B cell (primary cell): Measurements from ENCODE around the gene ART4. TPM values are rescaled to one million over a fixed set of nuclear protein-coding genes. Genes with fewer than 3 reads are reported as not detected.

ENCODE experiments used
- ATAC-seq: fragments of 200-7000 bp; cut with Tn5 transposase; one replicate; pipeline ENCODE4 v1.10.0; 2021; ENCODE audit warnings: low read depth, mild to moderate bottlenecking, moderate number of reproducible peaks, moderate library complexity
- CTCF ChIA-PET: fragments of 350-600 bp; sonication (Branson Sonifier 250); formaldehyde crosslinking; loops from one replicate; lab custom pipeline; 2021; ENCODE audit warnings: antibody characterized with exemption, inconsistent platforms; lab: Charles Lee
- POLR2A ChIA-PET: fragments of 350-600 bp; sonication (Branson Sonifier 250); formaldehyde crosslinking; loops from one replicate; lab custom pipeline; 2021; ENCODE audit warnings: antibody characterized with exemption; lab: Charles Lee
- DNase-seq: peaks from one replicate; pipeline ENCODE4 v3.0.0; 2013
- H2AFZ ChIP-seq: 2 replicates; pipeline ENCODE4 v1.6.1; 2012; ENCODE audit warnings: mild to moderate bottlenecking, low read depth, low read length; ENCODE audit not compliant: insufficient read depth, poor library complexity, severe bottlenecking
- H3K27ac ChIP-seq, 2 donors: 1 replicate in 1 of 2; 2 replicates in 1 of 2; pipeline ENCODE4 v1.5.1; 2012 to 2013; ENCODE audit warnings: low read length in 2 of 2, mild to moderate bottlenecking in 2 of 2, moderate library complexity in 1 of 2
- H3K27me3 ChIP-seq, 4 experiments: fragments of 200-600 bp in 1 of 4; sonication (generic) in 1 of 4; replicated peaks in 1 of 4; 1 replicate in 2 of 4; 2 replicates in 2 of 4; pipeline versions ENCODE4 v1.6.1 to v1.7.0; 2013 to 2016; ENCODE audit warnings: low read length in 3 of 4, mild to moderate bottlenecking in 2 of 4, mixed read lengths in 1 of 4, moderate library complexity in 1 of 4; ENCODE audit not compliant: insufficient read depth in 4 of 4, control insufficient read depth in 3 of 4; ENCODE audit errors: control extremely low read depth in 1 of 4
- H3K36me3 ChIP-seq, 2 experiments: replicated peaks in 1 of 2; 1 replicate in 1 of 2; 2 replicates in 1 of 2; pipeline versions ENCODE4 v1.6.1 to v1.7.1; 2013; ENCODE audit warnings: low read length in 1 of 2; ENCODE audit not compliant: insufficient read depth in 2 of 2, control insufficient read depth in 1 of 2; ENCODE audit errors: control extremely low read depth in 1 of 2, extremely low read depth in 1 of 2
- H3K4me1 ChIP-seq, 2 donors: fragments of 200-600 bp in 1 of 2; sonication (generic) in 1 of 2; 1 replicate in 1 of 2; 2 replicates in 1 of 2; pipeline versions ENCODE4 v1.5.1 to v1.6.1; 2013 to 2017; ENCODE audit warnings: low read length in 2 of 2; ENCODE audit not compliant: control insufficient read depth in 2 of 2, insufficient read depth in 2 of 2
- H3K4me2 ChIP-seq: replicated peaks from 2 replicates; pipeline ENCODE3; 2012; ENCODE audit warnings: mild to moderate bottlenecking, low read depth, low read length; ENCODE audit not compliant: poor library complexity, severe bottlenecking
- H3K4me3 ChIP-seq, 5 experiments: fragments of 200-600 bp in 1 of 5; sonication (generic) in 1 of 5; 1 replicate in 3 of 5; 2 replicates in 2 of 5; pipeline versions ENCODE4 v1.5.1 to v1.7.0; 2011 to 2016; ENCODE audit warnings: low read length in 4 of 5, mild to moderate bottlenecking in 4 of 5, low read depth in 2 of 5, control low read depth in 1 of 5, moderate library complexity in 1 of 5; ENCODE audit not compliant: insufficient read depth in 1 of 5; ENCODE audit errors: control extremely low read depth in 1 of 5, extremely low read depth in 1 of 5
- H3K79me2 ChIP-seq: fragments of 200-600 bp; sonication (generic); one replicate; pipeline ENCODE4 v1.6.0; 2016; ENCODE audit warnings: low read length; ENCODE audit not compliant: control insufficient read depth, insufficient read depth
- H3K9ac ChIP-seq: fragments of 200-600 bp; sonication (generic); 2 replicates; pipeline ENCODE4 v1.6.1; 2017; ENCODE audit warnings: mild to moderate bottlenecking, low read length, moderate library complexity
- H3K9me3 ChIP-seq, 3 donors: one replicate each; pipeline versions ENCODE4 v1.6.1 to v1.7.1; 2013; ENCODE audit warnings: low read length in 2 of 3; ENCODE audit not compliant: control insufficient read depth in 2 of 3, insufficient read depth in 1 of 3; ENCODE audit errors: control extremely low read depth in 1 of 3
- H4K20me1 ChIP-seq: 2 replicates; pipeline ENCODE4 v1.6.0; 2012; ENCODE audit warnings: mild to moderate bottlenecking, low read length; ENCODE audit not compliant: insufficient read depth, control insufficient read depth, poor library complexity, severe bottlenecking
- H3K27ac Mint-ChIP-seq: one replicate; pipeline ENCODE4 v1.8.0; 2021; ENCODE audit warnings: mixed read lengths
- H3K27me3 Mint-ChIP-seq: one replicate; pipeline ENCODE4 v1.8.0; 2021; ENCODE audit warnings: mixed read lengths
- H3K4me1 Mint-ChIP-seq: one replicate; pipeline ENCODE4 v1.8.0; 2021; ENCODE audit warnings: mixed read lengths
- H3K4me3 Mint-ChIP-seq: one replicate; pipeline ENCODE4 v1.8.0; 2021; ENCODE audit warnings: mixed read lengths
- H3K9me3 Mint-ChIP-seq: one replicate; pipeline ENCODE4 v1.8.0; 2022; ENCODE audit warnings: mixed read lengths; ENCODE audit not compliant: insufficient read depth
- EZH2 ChIP-seq: IDR thresholded peaks from 2 replicates; pipeline ENCODE4 v1.6.1; 2012; ENCODE audit warnings: borderline replicate concordance, low read depth, mild to moderate bottlenecking, moderate library complexity, low read length; ENCODE audit not compliant: insufficient read depth, poor library complexity, severe bottlenecking
- WGBS: methylation state at CpG from one replicate; pipeline ENCODE4 v1.1.5; 2013; ENCODE audit warnings: missing lambda C conversion rate; ENCODE audit not compliant: insufficient coverage; 5-methylcytosine and 5-hydroxymethylcytosine counted together
- intact Hi-C: fragments of 100-400 bp; cut with micrococcal nuclease; formaldehyde crosslinking; loops from one replicate; pipeline ENCODE4 v1.10.0; 2022
- polyA plus RNA-seq: library from polyadenylated mRNA; depleted of rRNA; stranded (reverse); fragments of >200 nt; gene quantifications from 2 replicates; pipeline ENCODE4 v1.2.3, GENCODE V29; 2012
- total RNA-seq, 2 donors: library from RNA; stranded (reverse); fragments of 120-200 nt in 1 of 2; gene quantifications; 1 replicate in 1 of 2; 2 replicates in 1 of 2; pipeline versions ENCODE4 v1.2.3 to v1.2.4, GENCODE V29; 2013 to 2022
- TF ChIP-seq, protein P1 (sequence below): fragments of 200-600 bp; IDR thresholded peaks from one replicate; pipeline ENCODE4 v1.8.0; 2022; ENCODE audit warnings: antibody characterized with exemption, mild to moderate bottlenecking

ART4 gene
- total and polyA plus RNA-seq, 2 donors (not counting 1 experiment from before 2014, with no cell fraction given): not detected

DNA sequence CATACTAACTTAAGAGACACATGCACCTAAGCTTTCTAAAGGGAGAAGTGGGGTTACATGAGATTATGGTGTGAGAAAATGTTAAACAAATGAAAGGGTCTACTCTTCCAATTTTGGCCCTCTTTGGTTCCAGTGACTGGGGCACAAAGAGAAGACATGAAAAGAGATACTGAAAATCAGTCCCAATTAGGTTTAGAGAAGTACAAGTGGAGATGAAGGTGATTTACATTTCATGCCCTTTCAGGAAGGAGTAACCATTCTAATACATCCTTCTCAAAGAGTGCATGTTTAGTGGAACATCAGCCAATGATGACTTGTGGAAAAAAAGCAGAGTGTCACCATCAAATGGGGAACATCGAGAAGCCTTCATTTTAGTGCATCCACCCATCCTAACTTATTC is 27.9 kb upstream of the ART4 start:
- H3K27ac Mint-ChIP-seq: no peak overlapping the region
- no peaks in the 10 kb centered on the region for H4K20me1 ChIP-seq

DNA sequence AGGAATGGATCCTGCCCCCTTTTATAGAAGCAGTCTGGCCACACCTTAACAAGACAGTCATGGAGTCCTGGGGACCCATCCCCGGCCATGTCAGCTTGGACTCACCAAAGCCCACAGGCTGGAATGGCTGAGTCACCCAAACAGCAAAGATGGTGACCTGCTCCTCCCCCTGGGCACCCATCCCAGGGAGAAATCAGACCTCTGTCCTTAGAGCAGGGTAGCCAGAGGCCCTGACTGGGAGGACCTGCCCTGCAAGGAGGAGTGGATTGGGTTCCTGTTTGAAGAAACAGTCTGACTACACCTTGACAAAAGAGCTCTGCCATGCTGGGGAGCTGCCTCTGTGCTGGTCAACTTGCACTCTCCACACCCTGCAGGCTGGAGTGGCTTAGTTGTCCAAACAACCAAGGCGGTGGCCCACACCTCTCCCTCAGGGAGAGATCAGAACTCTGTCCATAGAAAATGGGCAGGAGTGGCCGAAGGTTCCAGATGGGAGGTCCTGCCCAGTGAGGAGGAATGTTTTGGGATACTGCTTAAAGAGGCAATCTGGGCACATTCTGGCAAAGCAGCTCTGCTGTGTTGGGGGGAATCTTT is 25.7 kb upstream of the ART4 start:
- Histone ChIP-seq H3K27me3 (peaks cover 0 to 14% (median 2%) of the 10 kb centered on the region in 4 experiments), H3K4me2 (no peak overlapping the region), H4K20me1 (no peaks in the 10 kb centered on the region), H2AFZ (no peak overlapping the region), H3K79me2 (no peaks in the 10 kb centered on the region), H3K9me3 (peaks cover 0 to 17% (median 2%) of the 10 kb centered on the region in 3 donors), H3K9ac (no peak overlapping the region), H3K36me3 (no peaks in the 10 kb centered on the region), H3K4me3 (no peak overlapping the region), H3K27ac (no peak overlapping the region), H3K4me1 (peaks cover 0 to 4% of the 10 kb centered on the region in 2 donors)
- no peak overlapping the region for H3K4me3 Mint-ChIP-seq
- no peaks in the 10 kb centered on the region for H3K9me3 Mint-ChIP-seq
- POLR2A ChIA-PET: no interaction called here
- intact Hi-C loops: no loop called here
- H3K27ac Mint-ChIP-seq: no peak overlapping the region
- TF ChIP-seq EZH2: no peak
- TF ChIP-seq, protein P1, sequence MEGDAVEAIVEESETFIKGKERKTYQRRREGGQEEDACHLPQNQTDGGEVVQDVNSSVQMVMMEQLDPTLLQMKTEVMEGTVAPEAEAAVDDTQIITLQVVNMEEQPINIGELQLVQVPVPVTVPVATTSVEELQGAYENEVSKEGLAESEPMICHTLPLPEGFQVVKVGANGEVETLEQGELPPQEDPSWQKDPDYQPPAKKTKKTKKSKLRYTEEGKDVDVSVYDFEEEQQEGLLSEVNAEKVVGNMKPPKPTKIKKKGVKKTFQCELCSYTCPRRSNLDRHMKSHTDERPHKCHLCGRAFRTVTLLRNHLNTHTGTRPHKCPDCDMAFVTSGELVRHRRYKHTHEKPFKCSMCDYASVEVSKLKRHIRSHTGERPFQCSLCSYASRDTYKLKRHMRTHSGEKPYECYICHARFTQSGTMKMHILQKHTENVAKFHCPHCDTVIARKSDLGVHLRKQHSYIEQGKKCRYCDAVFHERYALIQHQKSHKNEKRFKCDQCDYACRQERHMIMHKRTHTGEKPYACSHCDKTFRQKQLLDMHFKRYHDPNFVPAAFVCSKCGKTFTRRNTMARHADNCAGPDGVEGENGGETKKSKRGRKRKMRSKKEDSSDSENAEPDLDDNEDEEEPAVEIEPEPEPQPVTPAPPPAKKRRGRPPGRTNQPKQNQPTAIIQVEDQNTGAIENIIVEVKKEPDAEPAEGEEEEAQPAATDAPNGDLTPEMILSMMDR: no peak
- H3K4me1 Mint-ChIP-seq: peaks cover 2% of the 10 kb centered on the region
- H3K27me3 Mint-ChIP-seq: peaks cover 16% of the 10 kb centered on the region
- whole genome bisulfite sequencing: 100% methylated on average over 2 of the region's 3 CpGs
- DNase-seq (no peak), ATAC-seq (no peak)
- CTCF ChIA-PET: no interaction called here

More for the DNA sequence above, 27.9 kb upstream of the ART4 start:
- no peak overlapping the region for H3K4me3 Mint-ChIP-seq
- Histone ChIP-seq H3K4me1 (peaks cover 0 to 4% of the 10 kb centered on the region in 2 donors), H3K36me3 (no peaks in the 10 kb centered on the region), H3K9me3 (peaks cover 0 to 17% (median 2%) of the 10 kb centered on the region in 3 donors), H3K27ac (no peak overlapping the region), H3K79me2 (no peaks in the 10 kb centered on the region), H3K4me3 (no peak overlapping the region), H3K27me3 (peaks cover 0 to 14% (median 2%) of the 10 kb centered on the region in 4 experiments), H3K4me2 (no peak overlapping the region), H3K9ac (no peak overlapping the region), H2AFZ (no peak overlapping the region)
- H3K4me1 Mint-ChIP-seq: peaks cover 2% of the 10 kb centered on the region
- peaks cover 13% of the 10 kb centered on the region for H3K27me3 Mint-ChIP-seq
- no peak for DNase-seq
- POLR2A ChIA-PET: no interaction called here
- ATAC-seq: no peak
- no peak for TF ChIP-seq EZH2
- TF ChIP-seq, protein P1: no peak
- CTCF ChIA-PET: no interaction called here
- no peaks in the 10 kb centered on the region for H3K9me3 Mint-ChIP-seq
- intact Hi-C loops: no loop called here
- no CpG with 5 or more reads among the region's 1 CpG for WGBS
